GM12801 (cell line): ENCODE results near the gene RBBP8.

Experiments
- CTCF ChIP-seq: IDR thresholded peaks from one replicate; pipeline ENCODE4 v1.5.1; 2011; ENCODE audit warnings: control low read depth; ENCODE audit not compliant: insufficient read length; ENCODE audit errors: extremely low read depth

The RBBP8 gene

GRCh38 chr18:23072079-23072478 is 139.0 kb downstream of the RBBP8 start:
- no peak for TF ChIP-seq CTCF

DNA sequence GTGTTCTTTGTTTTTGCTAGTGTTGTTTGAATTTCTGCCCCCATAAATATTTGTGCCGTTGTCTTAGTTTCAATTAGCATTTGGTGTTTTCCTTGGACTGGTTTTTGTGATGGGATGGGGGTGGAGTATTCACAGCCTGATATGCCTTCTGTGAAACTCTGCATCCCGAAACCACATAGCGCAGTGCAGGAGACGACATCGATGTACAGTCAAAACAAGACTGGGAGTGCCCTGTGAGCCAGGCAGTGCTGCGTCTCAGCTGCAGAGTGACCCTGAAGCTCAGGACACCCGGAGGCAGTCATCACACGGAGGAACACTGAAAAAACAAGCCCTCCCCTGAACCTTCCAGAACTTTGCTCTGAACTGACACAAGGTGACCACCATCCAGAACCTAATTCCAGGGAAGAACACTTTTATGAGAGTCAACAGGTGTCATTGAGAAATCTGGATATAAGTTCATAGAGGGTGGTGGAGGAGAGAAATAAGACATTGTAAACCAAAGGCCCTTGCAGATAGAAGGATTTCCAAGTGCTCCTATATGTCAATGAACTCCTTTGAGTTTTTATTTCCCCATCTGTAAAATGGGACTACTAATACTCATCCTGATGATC is 141.0 kb downstream of the RBBP8 start:
- TF ChIP-seq CTCF: no peak
